SK-N-SH (cell line): ENCODE data around the gene MICB. TPM values are rescaled to one million over a fixed set of nuclear protein-coding genes. Genes with fewer than 3 reads are reported as not detected.

Experiments
- CTCF ChIA-PET: fragments of 300-600, 350-600 bp; formaldehyde crosslinking; extraction: SDS; loops from one replicate; lab custom pipeline; 2021; lab: Yijun Ruan, JAX
- POLR2A ChIA-PET: fragments of 350-600 bp; sonication (Branson Sonifier 250); formaldehyde crosslinking; extraction: SDS; loops from one replicate; lab custom pipeline; 2020; ENCODE audit warnings: antibody characterized with exemption, inconsistent platforms; lab: Yijun Ruan, JAX
- DNase-seq: peaks from one replicate; pipeline ENCODE4 v3.0.0; 2012
- H2AFZ ChIP-seq: fragments of 200-600 bp; sonication (generic); 2 replicates; pipeline ENCODE4 v1.8.1; 2016; ENCODE audit warnings: antibody characterized with exemption, mild to moderate bottlenecking, low read depth
- H3F3A ChIP-seq: fragments of 200-600 bp; sonication (generic); replicated peaks from 2 replicates; pipeline ENCODE3; 2016; ENCODE audit warnings: antibody characterized with exemption, mild to moderate bottlenecking; ENCODE audit not compliant: insufficient read depth
- H3K27ac ChIP-seq, 2 experiments: fragments of 200-500 bp in 1 of 2; fragments of 200-600 bp in 1 of 2; sonication (Bioruptor generic) in 1 of 2; sonication (generic), shearing (Covaris generic) in 1 of 2; 2 replicates each; pipeline versions ENCODE4 v1.5.1 to v1.6.1; 2014 to 2016; ENCODE audit warnings: low read depth in 2 of 2, inconsistent platforms in 1 of 2, low read length in 1 of 2, mild to moderate bottlenecking in 1 of 2, mixed read lengths in 1 of 2
- H3K27me3 ChIP-seq: fragments of 200-600 bp; sonication (generic), shearing (Covaris generic); 2 replicates; pipeline ENCODE4 v1.6.1; 2016; ENCODE audit warnings: mixed run types; ENCODE audit not compliant: insufficient read depth
- H3K36me3 ChIP-seq, 2 experiments: fragments of 200-500 bp in 1 of 2; fragments of 200-600 bp in 1 of 2; sonication (Bioruptor generic) in 1 of 2; sonication (generic) in 1 of 2; replicated peaks in 1 of 2; 2 replicates each; pipeline versions ENCODE3 to v1.5.1; 2014 to 2016; ENCODE audit warnings: low read length in 1 of 2, mild to moderate bottlenecking in 1 of 2; ENCODE audit not compliant: insufficient read depth in 2 of 2, control insufficient read depth in 1 of 2
- H3K4me1 ChIP-seq, 2 experiments: fragments of 200-500 bp in 1 of 2; fragments of 200-600 bp in 1 of 2; sonication (Bioruptor generic) in 1 of 2; sonication (generic), shearing (Covaris generic) in 1 of 2; 2 replicates each; pipeline versions ENCODE4 v1.5.1 to v1.6.1; 2014 to 2016; ENCODE audit warnings: low read depth in 1 of 2, low read length in 1 of 2, mixed run types in 1 of 2; ENCODE audit not compliant: insufficient read depth in 2 of 2, control insufficient read depth in 1 of 2
- H3K4me2 ChIP-seq: fragments of 200-600 bp; sonication (generic), shearing (Covaris generic); 2 replicates; pipeline ENCODE4 v1.6.1; 2017; ENCODE audit warnings: mixed run types
- H3K4me3 ChIP-seq, 2 experiments: fragments of 200-500 bp in 1 of 2; fragments of 200-600 bp in 1 of 2; sonication (Bioruptor generic) in 1 of 2; sonication (generic), shearing (Covaris generic) in 1 of 2; 2 replicates each; pipeline versions ENCODE4 v1.5.1 to v1.8.1; 2014 to 2016; ENCODE audit warnings: low read depth in 2 of 2, inconsistent platforms in 1 of 2, low read length in 1 of 2, mild to moderate bottlenecking in 1 of 2, mixed read lengths in 1 of 2, moderate library complexity in 1 of 2
- H3K79me2 ChIP-seq: fragments of 200-600 bp; sonication (generic); 2 replicates; pipeline ENCODE4 v1.8.1; 2017; ENCODE audit warnings: mild to moderate bottlenecking; ENCODE audit not compliant: insufficient read depth
- H3K9ac ChIP-seq: fragments of 200-600 bp; sonication (generic); 2 replicates; pipeline ENCODE4 v1.6.1; 2017; ENCODE audit warnings: mixed run types
- H3K9me2 ChIP-seq: fragments of 200-600 bp; sonication (generic); 2 replicates; pipeline ENCODE4 v1.6.1; 2017; ENCODE audit warnings: mixed run types
- H3K9me3 ChIP-seq: fragments of 200-600 bp; sonication (generic); 2 replicates; pipeline ENCODE4 v1.6.1; 2017; ENCODE audit warnings: mixed run types, mild to moderate bottlenecking, moderate library complexity
- H4K20me1 ChIP-seq: fragments of 200-600 bp; sonication (generic); 2 replicates; pipeline ENCODE4 v1.6.1; 2017; ENCODE audit warnings: mild to moderate bottlenecking, mixed run types; ENCODE audit not compliant: insufficient read depth
- CTCF ChIP-seq: fragments of 200-600 bp; sonication (generic); IDR thresholded peaks from 2 replicates; pipeline ENCODE4 v1.6.1; 2017; ENCODE audit warnings: antibody characterized with exemption, mild to moderate bottlenecking, moderate library complexity
- ELF1 ChIP-seq: IDR thresholded peaks from 2 replicates; pipeline ENCODE4 v1.4.0; 2012
- IRF3 ChIP-seq: fragments of 150-350 bp; IDR thresholded peaks from 2 replicates; pipeline ENCODE4 v1.6.1; 2016; ENCODE audit warnings: mild to moderate bottlenecking, low read depth, low read length
- PBX3 ChIP-seq: IDR thresholded peaks from 2 replicates; pipeline ENCODE4; 2012
- POLR2AphosphoS5 ChIP-seq: IDR thresholded peaks from 2 replicates; pipeline ENCODE4 v1.6.1; 2012; ENCODE audit warnings: low read depth, low read length
- RCOR1 ChIP-seq: fragments of 150-350 bp; IDR thresholded peaks from 2 replicates; pipeline ENCODE4 v1.6.1; 2017; ENCODE audit warnings: antibody characterized with exemption, low read length
- RXRA ChIP-seq: IDR thresholded peaks from 2 replicates; pipeline ENCODE4 v1.4.0; 2012; ENCODE audit warnings: low read depth, mild to moderate bottlenecking, borderline replicate concordance
- SIN3A ChIP-seq: IDR thresholded peaks from 2 replicates; pipeline ENCODE4 v1.6.1; 2012; ENCODE audit warnings: low read depth, mild to moderate bottlenecking, low read length, moderate library complexity, borderline replicate concordance
- TCF12 ChIP-seq: IDR thresholded peaks from 2 replicates; pipeline ENCODE4 v1.4.0; 2012
- WGBS: methylation state at CpG from one replicate; pipeline ENCODE4 v1.1.6; 2017; ENCODE audit warnings: low lambda C conversion rate; 5-methylcytosine and 5-hydroxymethylcytosine counted together
- polyA plus RNA-seq, 3 experiments: library from polyadenylated mRNA; depleted of rRNA; stranded (reverse); fragments of >200 nt; gene quantifications; 2 replicates each; pipeline ENCODE4 v1.2.3, GENCODE V29; 2012

Gene MICB
- polyA plus RNA-seq, 1 of the 3 experiments (the other 2 are of a cell fraction) = 9.7 TPM

GRCh38 chr6:31528821-31529328 is 30.9 kb downstream of the MICB start, which contains the start of gene MCCD1:
Gene MCCD1 (plus strand): TSS chr6:31528962. CDS start chr6:31529015, 53 bp downstream.
- DNase-seq = no peak

More at GRCh38 chr6:31528821-31529328, 30.9 kb downstream of the MICB start, which contains the start of gene MCCD1:
- H3K9me3 ChIP-seq = no peaks in the 10 kb centered on the region
- no peak within 1 kb of the TSS for H3K4me2 ChIP-seq
- H3K4me3 ChIP-seq = no peak within 1 kb of the TSS
- H3K36me3 ChIP-seq = peaks cover 35 to 43% of the 10 kb centered on the region in 2 experiments
- TF ChIP-seq RCOR1 (no peak), CTCF (no peak), SIN3A (no peak), POLR2AphosphoS5 (peak; percentile 13), ELF1 (no peak), IRF3 (no peak), RXRA (no peak), PBX3 (0 out of 2 replicates have a peak, but pooled peaks have one; percentile 5), TCF12 (no peak)
- WGBS = 90% methylated on average over 6 of the region's 7 CpGs
- H3K4me1 ChIP-seq = peaks cover 0 to 14% of the 10 kb centered on the region in 2 experiments; a peak in 2 of 4 replicates
- H3K27ac ChIP-seq = no peak within 1 kb of the TSS
- H2AFZ ChIP-seq = no peak within 1 kb of the TSS
- ChIA-PET POLR2A (interaction anchor here (1.2 kb wide), 1 partner anchor 13 kb away, joined by 4 read pairs; the partner anchor contains the start of gene DDX39B), CTCF (interaction anchor here (0.7 to 1.1 kb wide), 2 partner anchors 10 to 11 kb away, joined by 3 to 4 read pairs; no protein-coding TSS in a partner anchor)
- H3K27me3 ChIP-seq = no peaks in the 10 kb centered on the region
- H3F3A ChIP-seq = peaks cover 28% of the 10 kb centered on the region
- H3K9me2 ChIP-seq = no peaks in the 10 kb centered on the region
- H3K79me2 ChIP-seq = peaks cover 7% of the 10 kb centered on the region; the same call in 1 of the 2 replicates
- no peak within 1 kb of the TSS for H3K9ac ChIP-seq
- H4K20me1 ChIP-seq = peaks cover 26% of the 10 kb centered on the region
